Stimulated activated CD4-positive, alpha-beta T cell treated with anti-CD3 and anti-CD28 coated beads, Interleukin-12 subunit alpha, Interleukin-12 subunit beta, amount 100 ng/mL, for 4 hours (primary cell): ENCODE data around the gene GUSB.
"Not testable (repeated sequence)": the region's sequence is repeated elsewhere in the genome, so short reads cannot be mapped to it uniquely, and the experiment has no call there.

ENCODE experiments used
- DNase-seq: peaks from one replicate; pipeline ENCODE4 v3.0.0-alpha.2; 2020

The GUSB gene

GRCh38 chr7:65981965-65982792, at the start of gene GUSB:
TSS of gene GUSB (minus strand) at chr7:65982213. CDS start at chr7:65982183, 30 bp downstream.
- DNase-seq: peak; percentile 90

DNA sequence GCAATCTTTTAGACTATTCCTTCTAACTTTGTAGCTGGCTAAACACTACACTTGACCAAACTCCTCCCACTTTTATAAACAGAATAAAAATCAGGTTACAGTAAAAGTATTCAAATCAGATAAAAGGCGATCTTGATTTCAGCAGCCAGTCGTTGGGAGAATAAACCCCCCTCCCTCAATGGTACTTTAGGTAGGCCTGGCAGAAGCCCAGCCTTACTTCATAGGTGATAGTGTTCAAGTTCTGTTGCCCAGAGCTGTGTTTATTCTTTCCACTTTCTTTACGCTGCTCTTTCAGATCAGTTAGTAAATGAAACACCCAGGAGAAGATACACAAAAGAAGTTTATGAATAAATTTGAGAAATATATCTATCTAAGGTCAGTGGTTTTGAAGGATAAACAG, 46.3 kb upstream of the GUSB start:
- DNase-seq: not testable (repeated sequence)

- no peak for DNase-seq
Observed at GRCh38 chr7:66016131-66016461, 34.1 kb upstream of the GUSB start.

GRCh38 chr7:66015440-66016130, 33.6 kb upstream of the GUSB start:
- DNase-seq: no peak

DNA sequence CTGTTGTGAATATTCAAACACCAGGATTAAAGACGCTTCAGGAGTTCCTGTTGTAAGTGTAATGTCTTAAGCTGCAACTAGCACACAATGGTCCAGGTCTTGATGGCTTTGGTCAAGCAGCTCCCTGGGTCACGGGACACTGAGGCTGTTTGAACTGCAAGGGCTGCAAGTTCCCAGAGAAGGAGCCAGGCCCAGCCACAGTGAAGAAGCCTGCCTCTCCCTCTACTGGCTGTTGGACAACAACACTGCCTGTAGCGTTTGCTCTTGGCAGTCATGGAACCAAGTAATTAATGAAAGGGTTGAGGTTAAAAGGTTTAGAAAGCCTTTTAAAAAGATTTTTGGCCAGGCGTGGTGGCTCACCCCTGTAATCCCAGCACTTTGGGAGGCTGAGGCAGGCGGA, 31.9 kb upstream of the GUSB start:
- DNase-seq: no peak

- DNase-seq: no peak
Observed at GRCh38 chr7:66007232-66007631, 25.2 kb upstream of the GUSB start.

DNA sequence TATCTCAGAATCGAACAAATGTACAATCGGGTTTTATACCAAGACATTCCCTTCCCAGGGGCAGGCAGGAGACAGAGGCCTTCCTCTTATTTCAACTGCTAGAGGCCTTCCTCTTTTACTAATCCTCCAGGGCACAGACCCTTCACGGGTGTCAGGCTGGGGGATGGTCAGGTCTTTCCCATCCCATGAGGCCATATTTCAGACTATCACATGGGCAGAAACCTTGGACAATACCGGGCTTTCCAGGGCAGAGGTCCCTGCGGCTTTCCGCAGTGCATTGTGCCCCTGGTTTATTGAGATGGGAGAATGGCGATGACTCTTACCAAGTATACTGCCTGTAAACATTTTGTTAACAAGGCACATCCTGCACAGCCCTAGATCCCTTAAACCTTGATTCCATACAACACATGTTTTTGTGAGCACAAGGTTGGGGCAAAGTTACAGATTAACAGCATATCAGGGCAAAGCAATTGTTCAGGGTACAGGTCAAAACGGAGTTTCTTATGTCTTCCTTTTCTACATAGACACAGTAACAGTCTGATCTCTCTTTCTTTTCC, 23.2 kb upstream of the GUSB start:
- not testable (repeated sequence) for DNase-seq

DNA sequence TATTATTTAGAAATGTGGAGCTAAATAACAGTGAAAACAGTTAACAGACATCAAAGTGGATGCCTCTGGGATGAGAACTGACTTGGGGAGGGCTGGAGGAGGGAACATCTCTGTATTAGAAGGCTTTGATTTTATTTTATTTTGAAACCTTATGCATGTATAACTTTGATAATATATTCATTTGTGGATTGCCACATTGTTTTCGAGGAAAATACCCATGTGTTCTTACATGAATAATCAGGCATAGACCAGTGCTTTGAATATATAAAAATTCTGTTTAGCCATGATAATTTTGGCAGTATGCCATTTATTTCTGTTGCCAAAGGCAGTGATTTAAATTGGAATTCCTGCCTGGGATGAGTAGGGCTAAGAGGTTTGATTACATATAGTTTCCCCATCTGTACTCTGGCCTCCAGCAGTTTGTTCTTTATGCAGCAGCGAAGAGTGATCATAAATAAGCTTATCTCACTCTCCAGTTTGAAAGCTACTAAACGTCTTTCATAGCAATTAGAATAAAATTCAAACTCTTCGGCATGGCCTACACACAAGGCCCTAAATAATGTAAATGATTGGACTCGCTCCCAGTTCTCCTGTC, 18.9 kb upstream of the GUSB start:
- not testable (repeated sequence) for DNase-seq

DNA sequence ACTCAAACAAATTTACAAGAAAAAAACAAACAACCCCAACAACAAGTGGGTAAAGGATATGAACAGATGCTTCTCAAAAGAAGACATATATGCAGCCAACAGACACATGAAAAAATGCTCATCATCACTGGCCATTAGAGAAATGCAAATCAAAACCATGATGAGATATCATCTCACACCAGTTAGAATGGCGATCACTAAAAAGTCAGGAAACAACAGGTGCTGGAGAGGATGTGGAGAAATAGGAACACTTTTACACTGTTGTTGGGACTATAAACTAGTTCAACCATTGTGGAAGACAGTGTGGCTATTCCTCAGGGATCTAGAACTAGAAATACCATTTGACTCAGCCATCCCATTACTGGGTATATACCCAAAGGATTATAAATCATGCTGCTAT, 13.0 kb upstream of the GUSB start:
- not testable (repeated sequence) for DNase-seq

DNA sequence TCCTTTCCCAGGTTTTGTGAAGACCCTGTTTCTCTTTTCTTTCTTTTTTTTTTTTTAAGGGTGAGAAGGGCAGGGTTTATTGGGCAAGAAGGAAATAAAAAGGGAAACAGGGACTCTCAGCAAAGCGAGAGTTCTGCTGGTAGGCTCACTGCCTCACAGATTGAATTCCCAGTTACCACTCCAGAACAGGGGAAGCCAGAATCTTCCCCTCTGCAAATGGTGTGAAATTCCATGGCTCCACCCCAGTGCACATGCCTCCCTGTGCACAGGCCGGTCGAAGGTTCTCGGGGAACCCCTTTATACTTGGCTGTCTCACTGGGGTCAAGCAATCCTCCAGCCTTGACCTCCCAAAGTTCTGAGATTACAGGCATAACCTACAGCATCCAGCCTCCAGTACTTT, 10.5 kb upstream of the GUSB start:
- DNase-seq: no peak

DNA sequence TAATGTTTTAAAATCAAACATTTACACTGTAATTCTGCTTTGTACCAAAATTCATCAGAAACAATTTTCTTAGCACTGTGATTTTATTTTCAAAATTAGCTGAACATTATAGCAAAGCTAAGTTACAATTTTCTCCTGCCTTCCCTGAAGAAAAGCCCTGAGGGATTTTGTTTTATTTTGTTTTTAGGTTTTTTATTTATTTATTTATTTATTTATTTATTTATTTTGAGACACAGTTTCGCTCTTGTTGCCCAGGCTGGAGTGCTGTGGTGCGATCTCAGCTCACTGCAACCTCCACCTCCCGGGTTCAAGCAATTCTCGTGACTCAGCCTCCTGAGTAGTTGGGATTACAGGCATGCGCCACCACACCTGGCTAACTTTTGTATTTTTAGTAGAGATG, 9.8 kb upstream of the GUSB start:
- DNase-seq: not testable (repeated sequence)

DNA sequence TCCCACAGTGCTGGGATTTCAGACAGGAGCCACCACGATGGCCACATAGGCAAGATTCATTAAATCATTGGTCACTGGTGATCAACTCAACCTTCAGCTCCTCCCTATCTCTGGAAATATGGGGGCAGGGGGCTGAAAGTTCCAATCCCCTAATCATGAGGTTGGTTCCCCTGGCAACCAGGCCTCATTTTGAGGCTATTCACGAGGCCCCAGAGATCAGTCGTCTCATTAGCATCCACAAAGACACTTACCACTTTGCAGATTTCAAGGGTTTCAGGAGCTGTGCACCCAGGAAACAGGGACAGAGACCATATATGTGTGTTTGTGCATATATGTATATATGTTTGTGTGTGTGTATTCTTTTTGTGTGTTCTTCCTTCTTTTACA, 7.7 kb upstream of the GUSB start:
- no peak for DNase-seq

GRCh38 chr7:65988503-65988902, 6.5 kb upstream of the GUSB start:
- DNase-seq: not testable (repeated sequence)

- no peak for DNase-seq
Observed at GRCh38 chr7:65988084-65988483, 6.1 kb upstream of the GUSB start.

DNA sequence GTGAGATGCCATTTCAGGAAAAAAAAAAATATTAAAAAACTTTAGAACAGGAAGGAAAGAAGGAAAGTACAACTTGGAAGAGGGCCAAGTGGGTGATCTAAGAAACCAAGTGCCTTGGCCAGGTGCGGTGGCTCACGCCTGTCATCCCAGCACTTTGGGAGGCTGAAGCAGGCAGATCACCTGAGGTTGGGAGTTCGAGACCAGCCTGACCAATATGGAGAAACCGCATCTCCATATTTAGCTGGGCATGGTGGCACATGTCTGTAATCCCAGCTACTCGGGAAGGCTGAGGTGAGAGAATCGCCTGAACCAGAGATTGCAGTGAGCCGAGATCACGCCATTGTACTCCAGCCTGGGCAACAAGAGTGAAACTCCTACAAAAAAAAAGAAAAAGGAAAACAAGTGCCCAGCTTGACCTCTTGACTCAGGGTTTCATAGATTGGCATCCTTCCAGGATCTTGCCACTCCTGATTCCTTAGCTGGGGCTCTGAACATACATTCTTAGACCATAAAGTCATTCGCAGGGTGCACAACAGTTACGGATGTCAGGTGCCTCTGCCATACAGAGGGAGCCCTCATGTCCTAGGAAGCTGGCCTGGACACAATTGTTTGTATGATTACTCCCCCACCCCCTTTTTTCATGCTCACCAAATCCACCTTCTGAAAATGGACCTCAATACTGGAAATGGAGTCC, 2.1 kb upstream of the GUSB start:
- no peak for DNase-seq

DNA sequence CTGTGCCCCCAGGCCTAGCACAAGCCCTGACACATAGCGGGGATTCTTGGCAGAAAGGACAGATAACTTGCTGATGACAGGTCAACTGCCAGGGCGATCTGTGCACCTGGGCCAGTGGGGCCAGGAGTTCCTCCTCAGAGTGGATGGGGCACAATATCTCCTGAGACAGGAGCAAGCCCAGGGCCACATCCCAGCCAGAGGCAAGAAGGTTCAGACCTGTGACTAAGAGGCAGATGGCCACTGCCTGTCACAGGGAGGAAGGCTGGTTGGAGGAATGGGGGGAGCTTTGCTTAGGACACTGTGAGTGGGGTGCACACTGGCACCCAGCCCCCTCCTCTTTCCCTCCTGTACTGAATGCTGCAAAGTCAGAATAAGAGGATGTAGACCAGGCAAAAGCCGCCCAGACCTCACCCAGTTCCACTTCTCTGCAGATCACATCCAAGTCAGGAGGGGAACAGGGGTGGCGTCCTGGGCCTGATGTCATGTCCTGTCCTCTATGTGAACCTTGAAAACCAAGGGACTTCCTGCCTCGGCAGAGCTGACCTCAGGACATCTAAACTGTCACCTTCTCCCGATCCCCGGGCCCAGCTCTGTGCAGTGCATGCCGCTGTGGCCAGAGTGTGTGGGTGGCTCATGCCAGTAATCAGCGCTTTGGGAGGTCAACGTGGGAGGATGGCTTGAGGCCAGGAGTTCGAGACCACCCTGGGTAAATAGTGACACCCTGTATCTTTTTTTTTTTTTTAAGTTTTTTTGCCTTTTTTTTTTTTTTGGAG, 1.3 kb downstream of the GUSB start:
- peak; percentile 11 for DNase-seq

DNA sequence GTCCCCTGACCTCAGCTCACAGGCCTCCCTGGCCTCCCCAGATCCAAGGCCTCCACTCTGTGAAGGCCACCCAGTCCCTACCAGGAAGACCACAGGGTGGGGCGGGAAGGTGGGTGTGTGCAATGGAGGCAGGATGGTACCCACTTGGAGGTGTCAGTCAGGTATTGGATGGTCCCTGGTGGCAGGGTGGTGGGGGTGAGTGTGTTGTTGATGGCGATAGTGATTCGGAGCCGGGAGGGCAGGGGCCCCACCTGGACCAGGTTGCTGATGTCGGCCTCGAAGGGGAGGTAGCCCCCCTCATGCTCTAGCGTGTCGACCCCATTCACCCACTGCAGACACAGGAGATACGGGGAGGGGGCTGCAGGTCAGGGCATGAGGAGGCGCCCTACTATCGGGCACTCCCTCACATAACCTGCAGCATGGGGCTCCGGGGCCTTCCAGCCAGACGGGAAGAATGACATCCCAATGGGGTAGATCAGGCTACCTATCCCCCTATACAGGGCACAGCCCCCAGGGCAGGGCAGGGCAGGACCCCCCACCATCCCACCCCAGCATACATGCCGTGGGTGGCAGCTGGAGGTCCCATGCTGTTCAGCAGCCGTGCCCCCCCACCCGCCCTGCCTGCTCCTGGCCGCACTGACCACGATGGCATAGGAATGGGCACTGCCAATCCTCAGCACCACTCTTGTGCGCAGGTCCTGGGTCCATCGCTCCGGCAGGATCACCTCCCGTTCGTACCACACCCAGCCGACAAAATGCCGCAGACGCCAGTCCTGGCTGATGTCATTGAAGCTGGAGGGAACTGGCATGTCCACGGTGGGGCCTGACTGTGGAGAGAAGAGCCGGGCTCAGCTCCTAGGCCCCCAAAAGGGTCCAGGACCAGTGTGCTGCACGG, 2.2 kb downstream of the GUSB start:
- DNase-seq: no peak

DNA sequence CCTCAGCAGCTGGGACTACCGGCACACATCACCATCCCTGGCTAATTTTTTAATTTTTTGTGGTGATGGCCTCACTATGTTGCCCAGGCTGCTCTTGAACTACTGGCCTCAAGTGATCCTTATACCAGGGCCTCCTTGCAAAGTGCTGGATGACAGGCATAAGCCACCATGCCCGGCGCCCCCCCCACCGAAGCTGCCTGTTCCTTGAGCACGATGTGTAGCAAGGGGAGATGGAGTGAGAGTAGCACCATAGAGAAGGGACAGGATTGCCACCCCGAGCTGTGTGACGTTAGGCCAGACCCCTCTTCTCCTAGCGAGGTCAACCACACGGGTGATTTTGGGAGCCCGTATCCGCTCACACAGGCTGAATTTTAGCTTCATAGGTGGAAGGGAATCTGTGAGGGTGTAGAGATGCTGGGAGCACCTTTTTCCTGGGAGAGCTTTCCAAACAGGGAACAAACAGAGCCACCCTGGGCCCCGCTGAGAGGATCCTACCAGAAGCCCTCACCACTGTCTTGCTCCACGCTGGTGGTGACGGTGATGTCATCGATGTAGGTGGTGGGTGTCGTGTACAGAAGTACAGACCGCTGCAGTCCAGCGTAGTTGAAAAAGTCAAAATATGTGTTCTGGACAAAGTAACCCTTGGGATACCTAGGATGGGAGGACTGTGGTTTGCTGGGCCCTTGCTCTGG, 3.0 kb downstream of the GUSB start:
- no peak for DNase-seq

- no peak for DNase-seq
Observed at GRCh38 chr7:65976659-65977196, 5.3 kb downstream of the GUSB start.

DNA sequence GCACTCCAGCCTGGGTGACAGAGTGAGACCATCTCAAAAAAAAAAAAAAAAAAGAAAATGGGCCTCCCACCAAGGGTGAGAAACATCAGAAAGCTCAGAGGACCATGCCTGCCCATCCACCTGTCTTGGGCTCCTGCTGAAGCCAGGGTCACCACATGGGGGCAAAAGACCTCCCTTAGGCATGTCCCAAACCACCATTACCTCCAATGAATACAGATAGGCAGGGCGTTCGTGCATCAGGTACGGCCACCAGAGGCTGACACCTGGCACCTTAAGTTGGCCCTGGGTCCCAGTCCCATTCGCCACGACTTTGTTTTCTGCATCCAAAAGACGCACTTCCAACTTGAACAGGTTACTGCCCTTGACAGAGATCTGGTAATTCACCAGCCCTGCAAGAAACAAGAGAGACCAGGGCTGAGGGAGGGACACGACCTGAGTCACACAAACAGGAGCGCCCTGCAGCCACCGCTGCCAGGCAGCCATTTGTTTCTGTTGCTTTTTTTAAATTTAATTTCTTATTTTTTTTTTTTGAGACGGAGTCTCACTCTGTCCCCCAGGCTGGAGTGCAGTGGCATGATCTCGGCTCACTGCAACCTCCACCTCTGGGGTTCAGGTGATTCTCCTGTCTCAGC, 6.1 kb downstream of the GUSB start:
- DNase-seq: no peak
